IMR-90 (cell line): ENCODE measurements around the gene PODXL2. TPM values are rescaled to one million over a fixed set of nuclear protein-coding genes. Genes with fewer than 3 reads are reported as not detected.

ENCODE experiments used
- ATAC-seq: fragments of 200-7000 bp; cut with Tn5 transposase; 2 replicates; pipeline ENCODE4 v1.9.1; 2020; ENCODE audit warnings: low read depth, mild to moderate bottlenecking, moderate library complexity
- BruUV-seq: library from RNA; stranded (reverse); fragments of 400-500 nt; replicated peaks from 2 replicates; lab custom pipeline; 2021; lab: Mats Ljungman, UMichigan
- CTCF ChIA-PET: fragments of 300-600 bp; formaldehyde crosslinking; extraction: SDS; loops from one replicate; lab custom pipeline; 2021; ENCODE audit warnings: antibody characterized with exemption; lab: Yijun Ruan, JAX
- POLR2A ChIA-PET: fragments of 300-600 bp; sonication (Branson Sonifier 250); formaldehyde crosslinking; loops from one replicate; lab custom pipeline; 2022; ENCODE audit warnings: antibody characterized with exemption; ENCODE audit not compliant: unreplicated experiment; lab: Charles Lee
- DNase-seq: peaks from one replicate; pipeline ENCODE4 v3.0.0; 2013
- H2AFZ ChIP-seq: replicated peaks from 2 replicates; pipeline ENCODE3; 2013; ENCODE audit warnings: low read length, mild to moderate bottlenecking; ENCODE audit not compliant: poor library complexity
- H2AK5ac ChIP-seq: 2 replicates; pipeline ENCODE4 v1.6.1; 2013; ENCODE audit warnings: low read depth, low read length, inconsistent platforms
- H2AK9ac ChIP-seq: replicated peaks from 2 replicates; pipeline ENCODE3; 2013; ENCODE audit warnings: mild to moderate bottlenecking, low read depth, low read length, moderate library complexity; ENCODE audit not compliant: poor library complexity
- H2BK120ac ChIP-seq: 2 replicates; pipeline ENCODE4 v1.6.1; 2013; ENCODE audit warnings: low read depth, low read length, inconsistent platforms
- H2BK15ac ChIP-seq: 3 replicates; pipeline ENCODE4 v1.6.1; 2013; ENCODE audit warnings: low read depth, low read length, inconsistent platforms
- H2BK20ac ChIP-seq: 2 replicates; pipeline ENCODE4 v1.6.1; 2013; ENCODE audit warnings: low read depth, mild to moderate bottlenecking, inconsistent platforms, low read length, moderate library complexity
- H2BK5ac ChIP-seq: 2 replicates; pipeline ENCODE4 v1.6.1; 2013; ENCODE audit warnings: mild to moderate bottlenecking, low read depth, low read length, inconsistent platforms; ENCODE audit not compliant: poor library complexity, severe bottlenecking
- H3K14ac ChIP-seq: replicated peaks from 2 replicates; pipeline ENCODE4 v1.6.1; 2013; ENCODE audit warnings: low read depth, low read length, inconsistent platforms
- H3K18ac ChIP-seq: 2 replicates; pipeline ENCODE4 v1.6.1; 2013; ENCODE audit warnings: low read depth, low read length, control low read depth
- H3K23ac ChIP-seq: 2 replicates; pipeline ENCODE4 v1.6.1; 2013; ENCODE audit warnings: low read depth, low read length, inconsistent platforms
- H3K27ac ChIP-seq: 2 replicates; pipeline ENCODE4 v1.5.1; 2013; ENCODE audit warnings: mild to moderate bottlenecking, control low read depth, low read length; ENCODE audit not compliant: insufficient read depth
- H3K27me3 ChIP-seq: 2 replicates; pipeline ENCODE4 v1.6.1; 2013; ENCODE audit warnings: low read length; ENCODE audit not compliant: control insufficient read depth, insufficient read depth
- H3K36me3 ChIP-seq: 2 replicates; pipeline ENCODE4 v1.6.1; 2013; ENCODE audit warnings: low read length, mixed read lengths; ENCODE audit not compliant: control insufficient read depth, insufficient read depth
- H3K4ac ChIP-seq: 2 replicates; pipeline ENCODE4 v1.6.1; 2013; ENCODE audit warnings: low read depth, low read length, inconsistent platforms
- H3K4me1 ChIP-seq: 2 replicates; pipeline ENCODE4 v1.6.1; 2013; ENCODE audit warnings: low read length, mixed read lengths; ENCODE audit not compliant: control insufficient read depth, insufficient read depth
- H3K4me2 ChIP-seq: 2 replicates; pipeline ENCODE4 v1.6.1; 2013; ENCODE audit warnings: low read depth, mild to moderate bottlenecking, control low read depth, low read length, moderate library complexity
- H3K4me3 ChIP-seq: 2 replicates; pipeline ENCODE4 v1.5.1; 2013; ENCODE audit warnings: low read depth, mild to moderate bottlenecking, control low read depth, low read length, moderate library complexity; ENCODE audit not compliant: insufficient read depth
- H3K56ac ChIP-seq: 2 replicates; pipeline ENCODE4 v1.6.1; 2013; ENCODE audit warnings: low read length, inconsistent platforms; ENCODE audit not compliant: insufficient read depth; ENCODE audit errors: extremely low read depth
- H3K79me1 ChIP-seq, 2 experiments: 2 replicates each; pipeline ENCODE4 v1.6.1; 2013; ENCODE audit warnings: low read length in 2 of 2, inconsistent platforms in 1 of 2, low read depth in 1 of 2
- H3K9ac ChIP-seq: 2 replicates; pipeline ENCODE4 v1.6.1; 2013; ENCODE audit warnings: low read depth, low read length, control low read depth
- H3K9me1 ChIP-seq: 2 replicates; pipeline ENCODE4 v1.6.1; 2013; ENCODE audit warnings: low read length, inconsistent platforms; ENCODE audit not compliant: insufficient read depth
- H3K9me3 ChIP-seq: 2 replicates; pipeline ENCODE4 v1.6.1; 2013; ENCODE audit warnings: low read length; ENCODE audit not compliant: control insufficient read depth, insufficient read depth
- H4K20me1 ChIP-seq: 2 replicates; pipeline ENCODE4 v1.6.1; 2013; ENCODE audit warnings: low read length, inconsistent platforms; ENCODE audit not compliant: insufficient read depth
- H4K5ac ChIP-seq: 2 replicates; pipeline ENCODE4 v1.6.1; 2013; ENCODE audit warnings: mild to moderate bottlenecking, low read depth, low read length, control low read depth
- H4K8ac ChIP-seq, 2 experiments: 2 replicates each; pipeline ENCODE4 v1.6.1; 2013; ENCODE audit warnings: low read depth in 2 of 2, low read length in 2 of 2, control low read depth in 1 of 2, inconsistent platforms in 1 of 2
- H4K91ac ChIP-seq: 2 replicates; pipeline ENCODE4 v1.6.1; 2013; ENCODE audit warnings: low read depth, low read length, inconsistent platforms; ENCODE audit not compliant: insufficient read depth
- CTCF ChIP-seq: conservative IDR thresholded peaks from 2 replicates; pipeline ENCODE4 v1.5.1; 2012; ENCODE audit warnings: mild to moderate bottlenecking, low read depth, low read length, improper control_type of control experiment
- MAFK ChIP-seq: IDR thresholded peaks from 2 replicates; pipeline ENCODE4 v1.6.1; 2012; ENCODE audit warnings: low read depth, low read length, improper control_type of control experiment
- MAZ ChIP-seq: IDR thresholded peaks from 2 replicates; pipeline ENCODE4 v1.6.1; 2012; ENCODE audit warnings: low read depth, mild to moderate bottlenecking, low read length, improper control_type of control experiment, moderate library complexity, borderline replicate concordance
- NFE2L2 ChIP-seq: fragments of 150-350 bp; IDR thresholded peaks from 2 replicates; pipeline ENCODE4 v1.6.1; 2016; ENCODE audit warnings: low read depth, mild to moderate bottlenecking, low read length
- POLR2A ChIP-seq: IDR thresholded peaks from 2 replicates; pipeline ENCODE4 v1.6.1; 2012; ENCODE audit warnings: mild to moderate bottlenecking, low read depth, low read length
- RFX5 ChIP-seq: IDR thresholded peaks from 2 replicates; pipeline ENCODE4 v1.8.0; 2012; ENCODE audit warnings: low read depth, mild to moderate bottlenecking, low read length, moderate library complexity
- WGBS, 2 experiments: methylation state at CpG; one replicate each; pipeline versions ENCODE4 v1.1.5 to v1.1.7; 2013; ENCODE audit warnings: missing lambda C conversion rate in 2 of 2; ENCODE audit not compliant: insufficient read length in 1 of 2; ENCODE audit errors: extremely low coverage in 2 of 2; 5-methylcytosine and 5-hydroxymethylcytosine counted together
- dilution Hi-C: fragments of 300-500 bp; cut with HindIII; formaldehyde crosslinking; loops from one replicate; pipeline ENCODE4 v1.14.3; 2018; ENCODE audit warnings: low sequenced_read_pairs; ENCODE audit not compliant: unreplicated experiment
- in situ Hi-C: fragments of 300-500 bp; cut with MboI; formaldehyde crosslinking; loops from 3 replicates; pipeline ENCODE4 v1.14.3; 2019; ENCODE audit warnings: low sequenced_read_pairs, inconsistent platforms, mixed read lengths
- intact Hi-C: fragments of 100-400 bp; cut with micrococcal nuclease; formaldehyde crosslinking; loops from 2 replicates; pipeline ENCODE4 v1.10.0; 2022
- polyA plus RNA-seq, 3 experiments: library from polyadenylated mRNA; depleted of rRNA; stranded (reverse); fragments of >200 nt; gene quantifications; 2 replicates each; pipeline ENCODE4 v1.2.3, GENCODE V29; 2012; ENCODE audit warnings: low replicate concordance in 1 of 3
- total RNA-seq: library from RNA; depleted of rRNA; stranded (reverse); fragments of >200 nt; gene quantifications from 2 replicates; pipeline ENCODE4 v1.2.3, GENCODE V29; 2012

Gene PODXL2
- total and polyA plus RNA-seq, 2 of the 4 experiments (the other 2 are of a cell fraction) = 1.6 to 5.4 TPM

- Histone ChIP-seq H4K5ac (no peak overlapping the region; the same call in 1 of the 2 replicates), H2BK15ac (no peak overlapping the region), H2BK120ac (no peak overlapping the region; the same call in 1 of the 2 replicates), H3K14ac (peak overlapping the region; percentile 58; the same call in 1 of the 2 replicates), H3K4me3 (peak overlapping the region; percentile 97), H4K91ac (peak overlapping the region; percentile 15; the same call in 1 of the 2 replicates), H2BK5ac (peak overlapping the region; percentile 64), H3K9ac (peak overlapping the region; percentile 81), H3K4me2 (peak overlapping the region; percentile 59), H3K18ac (no peak overlapping the region), H3K9me1 (peaks cover 10% of the 10 kb centered on the region; the same call in 1 of the 2 replicates), H3K36me3 (peaks cover 21% of the 10 kb centered on the region), H3K23ac (0 out of 2 replicates have a peak overlapping the region, but pooled peaks have one; percentile 46), H4K20me1 (no peaks in the 10 kb centered on the region; the same call in none of the 2 replicates), H4K8ac (peak overlapping the region; percentile 61 to 63; a peak in 1 of 4 replicates), H3K56ac (no peak overlapping the region), H2AFZ (peak overlapping the region; percentile 98), H3K9me3 (no peaks in the 10 kb centered on the region), H2AK5ac (peak overlapping the region; percentile 61; the same call in 1 of the 2 replicates), H3K4me1 (peaks cover 10% of the 10 kb centered on the region), H2AK9ac (peak overlapping the region; percentile 97), H3K27me3 (no peaks in the 10 kb centered on the region), H3K4ac (peak overlapping the region; percentile 92), H3K79me1 (peaks cover 19 to 35% of the 10 kb centered on the region in 2 experiments), H2BK20ac (no peak overlapping the region), H3K27ac (peak overlapping the region; percentile 82; the same call in 1 of the 2 replicates)
- intact Hi-C loops = no loop called here
- peak; percentile 78 for ATAC-seq
- in situ Hi-C loops = no loop called here
- ChIA-PET CTCF (interaction anchor here (0.5 kb wide), 1 partner anchor 15 kb away, joined by 3 read pairs; no protein-coding TSS in a partner anchor), POLR2A (no interaction called here)
- dilution Hi-C loops = no loop called here
- BruUV-seq = no TSS peak
- 26% methylated on average over 7 of the region's 51 CpGs; no CpG with 5 or more reads in 1 of the 2 experiments for WGBS, 2 experiments
- TF ChIP-seq RFX5 (no peak), MAFK (peak; percentile 10; the same call in 1 of the 2 replicates), CTCF (no peak; the same call in 1 of the 2 replicates), MAZ (no peak; the same call in 1 of the 2 replicates), NFE2L2 (no peak), POLR2A (peak; percentile 39; the same call in 1 of the 2 replicates)
- DNase-seq = peak; percentile 57
Observed at GRCh38 chr3:127673191-127674100, 44.5 kb downstream of the PODXL2 start.
